ENCODE results near the gene MCM7.

The MCM7 gene

DNA sequence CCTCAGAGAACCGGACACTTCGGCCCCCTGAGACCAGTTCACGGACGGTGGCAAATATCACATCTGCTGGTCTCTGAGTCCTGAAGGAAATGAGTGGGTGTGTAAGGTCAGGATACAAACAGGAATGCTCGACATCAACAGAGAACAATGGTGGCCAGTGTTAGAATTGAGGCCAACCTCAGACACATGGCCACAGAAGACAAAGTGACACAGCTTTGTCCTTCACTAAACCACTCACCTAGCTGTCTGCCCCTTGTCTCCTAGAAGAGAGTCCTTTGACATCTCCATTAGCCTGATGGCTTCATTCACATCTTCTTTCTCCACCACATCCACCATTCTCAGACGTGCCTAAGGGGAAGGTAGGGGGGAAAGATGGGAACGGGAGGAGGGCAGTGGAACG, 8.1 kb downstream of the MCM7 start:
- DNase-seq = no peak

DNA sequence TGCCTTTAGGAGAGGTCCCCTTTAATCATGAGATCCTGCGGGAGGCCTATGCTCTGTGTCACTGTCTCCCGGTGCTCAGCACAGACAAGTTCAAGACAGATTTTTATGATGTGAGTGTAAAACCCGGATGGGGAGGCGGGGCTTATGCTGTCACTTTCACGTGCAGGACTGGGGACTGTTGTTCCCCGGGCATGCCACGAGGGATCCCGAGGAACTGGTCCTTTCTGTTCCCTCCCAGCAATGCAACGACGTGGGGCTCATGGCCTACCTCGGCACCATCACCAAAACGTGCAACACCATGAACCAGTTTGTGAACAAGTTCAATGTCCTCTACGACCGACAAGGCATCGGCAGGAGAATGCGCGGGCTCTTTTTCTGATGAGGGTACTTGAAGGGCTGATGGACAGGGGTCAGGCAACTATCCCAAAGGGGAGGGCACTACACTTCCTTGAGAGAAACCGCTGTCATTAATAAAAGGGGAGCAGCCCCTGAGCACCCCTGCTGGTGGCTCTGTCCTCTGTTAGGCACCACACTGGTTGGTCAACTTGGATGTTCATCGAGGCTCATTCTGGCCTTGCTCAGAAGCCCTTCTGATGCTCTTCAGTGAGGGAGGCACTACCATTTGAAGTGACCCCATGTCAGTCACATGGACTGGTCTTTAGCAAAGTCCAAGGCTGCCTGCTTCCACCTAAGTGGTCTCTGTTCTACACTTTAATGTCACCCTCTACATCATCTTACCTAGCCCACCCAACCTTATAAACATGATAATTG, 9.6 kb downstream of the MCM7 start:
- DNase-seq = no peak

DNA sequence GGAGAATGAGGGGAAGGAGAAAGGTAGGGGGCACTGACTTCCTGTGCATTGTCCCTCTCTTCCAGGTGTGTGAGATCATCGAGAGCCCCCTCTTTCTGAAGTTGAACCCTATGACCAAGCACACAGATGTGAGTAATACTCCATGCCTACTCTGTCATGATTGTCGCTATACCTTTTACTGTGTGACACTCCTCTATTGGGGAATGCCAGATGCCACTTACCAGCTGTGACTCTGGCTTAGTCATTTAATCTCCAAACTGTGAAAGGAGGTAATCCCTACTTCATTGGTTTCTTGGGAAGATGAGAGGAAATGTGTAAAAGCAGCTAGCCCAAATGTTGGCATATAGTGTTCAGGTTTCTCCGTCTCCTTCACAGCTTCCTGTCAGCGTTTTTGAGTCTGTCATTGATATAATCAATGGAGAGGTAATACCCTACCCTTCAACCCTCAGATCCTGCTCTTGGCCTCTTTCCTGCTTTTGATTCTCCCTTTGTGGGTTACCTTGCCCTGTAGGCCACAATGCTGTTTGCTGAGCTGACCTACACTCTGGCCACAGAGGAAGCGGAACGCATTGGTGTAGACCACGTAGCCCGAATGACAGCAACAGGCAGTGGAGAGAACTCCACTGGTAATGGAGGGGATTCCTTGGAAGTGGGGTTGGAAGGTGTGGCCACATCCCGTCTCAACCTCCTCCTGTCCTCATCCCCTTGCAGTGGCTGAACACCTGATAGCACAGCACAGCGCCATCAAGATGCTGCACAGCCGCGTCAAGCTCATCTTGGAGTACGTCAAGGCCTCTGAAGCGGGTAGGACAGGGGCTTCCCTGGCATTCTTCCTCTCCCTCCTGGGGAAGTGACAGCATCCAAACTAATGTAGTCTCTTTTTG, 10.4 kb downstream of the MCM7 start:
- no peak for DNase-seq

DNA sequence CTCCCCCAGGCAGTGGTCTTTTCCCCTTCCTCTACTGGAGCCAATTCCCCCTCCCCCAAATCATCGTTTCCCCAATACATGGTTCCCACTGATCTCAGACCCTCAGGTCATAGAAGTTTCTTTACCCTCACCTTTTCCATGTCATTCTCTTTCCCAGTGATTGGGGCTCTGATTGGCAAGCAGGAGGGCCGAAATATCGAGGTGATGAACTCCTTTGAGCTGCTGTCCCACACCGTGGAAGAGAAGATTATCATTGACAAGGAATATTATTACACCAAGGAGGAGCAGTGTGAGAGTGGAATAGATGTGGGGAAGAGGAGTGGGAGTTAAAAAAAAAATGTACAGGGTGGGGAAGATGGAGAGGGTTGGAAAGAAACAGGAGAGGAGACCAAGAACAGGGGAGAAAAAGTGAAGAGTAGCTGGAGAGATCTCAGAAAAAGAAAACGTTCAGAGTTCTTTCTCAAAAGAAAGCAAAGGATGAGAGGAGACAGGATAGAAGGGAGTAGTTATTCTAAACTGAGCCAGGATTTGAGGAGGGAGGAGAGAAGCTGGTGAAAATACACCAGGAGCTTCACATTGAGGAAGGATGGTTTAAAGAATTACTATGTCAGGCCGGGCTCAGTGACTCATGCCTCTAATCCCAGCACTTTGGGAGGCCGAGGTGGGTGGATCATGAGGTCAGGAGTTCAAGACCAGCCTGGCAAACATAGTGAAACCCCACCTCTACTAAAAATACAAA, 11.6 kb downstream of the MCM7 start:
- DNase-seq = no peak

DNA sequence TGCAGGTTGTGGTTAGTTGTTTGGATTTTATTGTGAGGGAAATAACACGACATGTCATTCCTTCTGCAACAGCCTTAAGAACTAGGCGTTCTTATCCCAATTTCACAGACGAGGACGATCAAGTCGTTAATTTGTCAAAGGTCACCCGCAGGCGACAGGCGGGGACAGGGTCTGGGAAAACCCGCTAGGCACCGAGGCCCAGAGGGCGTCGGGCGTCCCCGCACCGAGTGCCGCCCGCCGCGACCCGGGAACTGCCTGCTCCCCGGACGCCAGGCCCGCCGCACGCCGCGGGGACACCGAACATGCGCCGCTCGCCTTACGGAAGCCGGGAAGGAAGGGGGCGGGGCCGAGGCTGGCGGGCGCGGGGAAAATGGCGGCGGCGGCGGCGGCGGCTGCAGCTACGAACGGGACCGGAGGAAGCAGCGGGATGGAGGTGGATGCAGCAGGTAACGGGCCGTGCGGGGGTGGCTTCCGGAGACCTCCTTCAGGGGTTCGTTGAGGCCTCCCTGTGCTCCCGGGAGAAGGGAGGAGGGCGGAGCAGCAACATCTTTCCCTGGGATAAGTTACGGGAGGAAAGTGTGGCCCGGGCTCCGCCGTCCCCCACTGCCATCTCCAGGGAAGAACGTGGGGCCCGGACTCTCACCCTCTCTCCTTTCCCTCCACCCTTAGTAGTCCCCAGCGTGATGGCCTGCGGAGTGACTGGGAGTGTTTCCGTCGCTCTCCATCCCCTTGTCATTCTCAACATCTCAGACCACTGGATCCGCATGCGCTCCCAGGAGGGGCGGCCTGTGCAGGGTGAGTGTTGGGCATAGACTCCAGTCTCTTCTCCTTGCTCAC, 12.4 kb downstream of the MCM7 start, which contains the start of gene COPS6:
COPS6 (plus strand) TSS at position 349 of the 837 bp plus-strand sequence; CDS start at position 371, 22 bp downstream.
- DNase-seq = peak; percentile 75 to 83 (median 80)

DNA sequence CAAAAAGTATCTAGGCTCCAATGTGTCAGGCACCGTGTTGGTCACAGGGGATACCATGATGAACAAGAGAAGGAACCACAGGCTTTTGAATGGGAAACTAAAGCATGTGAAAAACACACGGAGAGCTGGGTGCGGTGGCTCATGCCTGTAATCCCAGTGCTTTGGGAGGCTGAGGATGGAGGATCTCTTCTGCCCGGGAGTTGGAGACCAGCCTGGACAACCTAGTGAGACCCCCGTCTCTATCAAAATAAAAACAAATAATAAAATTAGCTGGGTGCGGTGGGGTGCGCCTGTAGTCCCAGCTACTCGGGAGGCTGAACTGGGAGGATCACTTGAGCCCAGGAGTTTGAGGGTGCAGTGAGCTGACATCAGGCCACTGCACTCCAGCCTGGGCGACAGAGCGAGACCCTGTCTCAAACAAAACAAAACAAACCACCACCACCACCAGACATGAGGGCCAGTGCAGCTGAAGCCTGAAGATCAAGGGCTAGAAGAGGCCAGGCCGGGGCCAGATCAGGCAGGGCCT, 13.0 kb downstream of the MCM7 start:
- DNase-seq = no peak

DNA sequence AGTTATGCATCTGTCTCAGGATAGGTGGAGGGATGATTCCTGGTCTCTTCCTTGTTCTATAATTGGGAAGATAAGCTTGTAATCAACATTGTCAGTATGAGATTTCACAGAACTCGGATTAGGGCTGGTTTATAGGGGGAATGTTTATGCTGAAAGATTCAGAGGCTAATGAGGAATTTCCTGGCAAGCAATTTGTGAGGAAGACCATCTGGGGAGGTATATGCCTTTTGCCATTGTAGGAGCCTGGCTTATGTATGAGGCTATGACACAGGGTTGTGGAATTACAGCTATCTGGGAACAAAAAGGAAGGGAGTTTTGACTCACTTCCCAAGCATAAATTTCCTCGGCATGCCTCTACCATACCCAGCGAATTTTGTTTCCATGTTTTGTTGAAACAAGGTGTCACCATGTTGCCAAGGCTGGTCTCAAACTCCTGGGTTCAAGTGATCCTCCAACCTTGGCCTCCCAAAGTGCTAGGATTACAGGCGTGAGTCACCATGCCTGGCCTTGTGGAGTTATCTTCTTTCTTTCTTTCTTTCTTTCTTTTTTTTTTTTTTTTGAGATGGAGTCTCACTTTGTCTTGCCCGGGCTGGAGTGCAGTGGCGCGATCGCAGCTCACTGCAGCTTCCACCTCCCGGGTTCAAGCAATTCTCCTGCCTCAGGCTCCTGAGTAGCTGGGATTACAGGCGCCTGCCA, 14.0 kb downstream of the MCM7 start:
- no peak for DNase-seq

DNA sequence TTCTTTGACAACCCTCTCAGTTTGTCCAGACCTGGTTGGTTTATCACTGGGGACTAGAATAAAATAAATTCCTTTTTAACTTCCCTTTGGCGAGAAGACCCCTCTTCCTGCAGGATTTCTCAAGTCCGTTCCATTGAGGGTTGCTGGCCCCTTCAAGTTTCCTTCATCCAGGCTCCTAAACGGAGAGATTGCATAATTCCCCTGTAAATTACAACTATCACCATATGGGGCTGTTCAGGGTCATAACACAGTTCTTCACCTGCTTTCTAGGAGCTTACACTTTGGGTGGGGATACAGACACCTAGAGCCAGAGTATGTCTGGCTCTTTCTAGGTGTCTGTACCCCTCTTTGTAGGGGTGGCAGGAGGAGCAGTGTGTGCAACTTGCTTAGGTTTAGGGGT, 15.7 kb downstream of the MCM7 start:
- DNase-seq = no peak

DNA sequence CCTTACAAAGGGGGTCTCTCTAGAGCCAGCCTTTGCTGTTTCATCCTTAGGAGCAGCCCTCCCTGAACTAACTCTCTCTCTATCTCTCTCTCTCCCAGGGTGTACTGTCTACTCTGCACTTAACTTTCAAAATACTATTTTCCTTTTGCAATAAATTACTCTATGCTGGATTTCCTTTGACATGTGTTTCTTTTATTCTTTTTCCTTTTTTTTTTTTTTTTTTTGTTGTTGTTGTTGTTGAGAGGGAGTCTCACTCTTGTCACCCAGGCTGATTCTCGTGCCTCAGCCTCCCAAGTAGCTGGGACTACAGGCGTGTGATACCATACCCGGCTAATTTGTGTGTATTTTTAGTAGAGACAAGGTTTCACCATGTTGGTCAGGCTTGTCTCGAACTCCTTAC, 18.2 kb downstream of the MCM7 start:
- DNase-seq = no peak

DNA sequence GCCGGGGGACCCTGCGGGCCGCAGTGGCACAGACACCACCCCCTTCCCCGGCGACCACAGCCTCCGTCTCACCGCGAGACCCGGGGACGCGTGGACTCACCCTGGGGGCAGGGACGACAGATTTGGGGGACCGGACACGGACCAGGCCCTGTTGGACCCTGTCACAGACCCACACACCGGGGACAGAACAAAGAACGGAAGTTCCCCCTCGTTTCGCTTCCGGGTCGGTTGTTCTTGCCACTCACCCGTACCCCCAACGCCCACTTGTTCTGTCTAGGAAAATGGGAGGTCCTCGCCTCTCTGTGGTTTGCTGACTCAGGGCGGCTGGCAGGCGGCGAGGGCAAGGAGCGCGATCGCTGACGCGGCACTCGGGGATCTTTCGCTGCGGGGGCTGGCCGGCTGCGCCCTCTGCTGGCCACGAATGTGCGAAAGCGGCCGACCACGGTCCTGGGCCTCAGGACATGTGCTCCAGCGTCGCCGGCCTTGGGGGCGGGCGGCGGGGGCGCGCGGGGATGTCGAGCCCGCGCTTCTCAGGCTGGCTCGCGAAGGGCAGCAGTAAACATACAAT, 19.6 kb downstream of the MCM7 start, which contains the start of gene ZNF3:
ZNF3 (minus strand) TSS at position 189 of the 568 bp plus-strand sequence. CDS start 4,366 bp downstream, outside the sequence.
- DNase-seq = peak; percentile 94 to 99 (median 97)

DNA sequence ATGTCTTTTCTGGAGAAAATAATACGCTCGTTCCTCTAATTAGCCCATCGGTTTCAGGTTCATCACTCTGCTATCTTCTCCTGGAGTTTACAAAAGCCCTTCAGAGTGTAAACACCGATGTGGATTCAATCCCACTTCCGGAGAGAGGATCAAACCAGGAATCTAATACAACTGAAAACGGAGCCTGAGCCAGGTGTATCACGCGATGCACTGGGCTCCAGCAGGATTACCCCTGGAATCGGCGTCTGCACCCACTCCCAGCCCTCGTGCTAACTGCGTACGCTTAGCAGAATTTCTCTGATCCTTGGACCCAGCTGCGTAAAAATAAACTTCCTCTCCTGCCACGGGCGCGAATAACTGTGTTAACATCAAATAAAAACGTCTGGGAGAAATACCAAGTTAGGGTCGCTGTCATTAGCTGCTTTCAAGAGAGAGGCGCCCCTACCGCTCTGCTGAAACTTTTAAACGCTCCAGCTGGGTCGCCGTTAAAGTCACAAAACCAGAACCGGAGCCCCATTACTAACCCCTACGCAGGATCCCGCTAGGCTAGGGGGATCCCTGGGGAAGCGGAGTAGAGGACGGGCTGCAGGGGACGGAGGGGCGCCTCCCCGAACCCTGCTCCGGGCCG, 20.2 kb downstream of the MCM7 start:
- peak in 1 of 5 donors; percentile 17 for DNase-seq

DNA sequence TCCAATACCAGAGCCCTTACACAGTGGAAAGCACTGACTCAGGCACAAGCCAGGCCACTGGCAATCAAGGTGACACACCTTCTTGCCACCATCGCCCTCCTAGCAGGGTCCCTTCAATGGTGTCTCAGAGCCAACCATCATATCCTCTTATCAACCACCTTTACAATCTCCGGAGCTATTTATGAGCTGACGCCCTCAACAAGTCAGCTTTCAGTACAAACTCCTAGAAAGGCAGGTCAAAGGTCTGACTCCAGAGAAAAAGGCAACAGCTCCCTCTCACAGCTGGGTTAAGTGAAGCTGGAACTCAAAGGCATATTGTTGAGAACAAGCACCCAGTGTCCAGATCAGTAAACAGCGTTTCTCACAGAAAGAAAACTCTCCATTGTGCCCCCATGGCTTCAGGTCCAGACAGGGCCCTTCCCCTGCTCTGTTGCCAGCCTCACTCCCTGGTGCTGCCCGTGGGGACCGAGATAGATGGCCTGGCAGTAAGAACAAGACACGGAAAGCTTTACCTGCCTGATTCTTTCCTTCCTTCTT, 22.1 kb downstream of the MCM7 start:
- DNase-seq = no peak

DNA sequence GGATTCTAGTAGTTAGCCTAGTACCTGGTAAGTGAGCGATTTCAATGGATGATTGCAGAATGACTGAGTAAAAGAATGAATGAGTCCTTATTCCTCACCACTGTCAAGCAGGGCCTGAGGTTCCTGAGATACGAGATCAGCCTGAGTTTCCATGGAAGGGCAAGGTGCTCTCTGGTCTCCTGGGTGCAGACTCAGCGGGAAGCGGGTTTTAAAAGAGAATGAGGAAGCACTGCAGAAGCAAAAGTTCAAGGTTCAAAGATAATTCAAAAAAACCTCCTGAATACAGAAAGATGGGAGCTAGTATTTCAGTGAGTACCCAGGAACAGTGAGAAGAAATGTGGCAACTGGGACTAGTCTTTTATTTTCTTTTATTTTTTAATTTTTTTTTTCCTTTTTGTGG, 24.0 kb downstream of the MCM7 start:
- DNase-seq = no peak

DNA sequence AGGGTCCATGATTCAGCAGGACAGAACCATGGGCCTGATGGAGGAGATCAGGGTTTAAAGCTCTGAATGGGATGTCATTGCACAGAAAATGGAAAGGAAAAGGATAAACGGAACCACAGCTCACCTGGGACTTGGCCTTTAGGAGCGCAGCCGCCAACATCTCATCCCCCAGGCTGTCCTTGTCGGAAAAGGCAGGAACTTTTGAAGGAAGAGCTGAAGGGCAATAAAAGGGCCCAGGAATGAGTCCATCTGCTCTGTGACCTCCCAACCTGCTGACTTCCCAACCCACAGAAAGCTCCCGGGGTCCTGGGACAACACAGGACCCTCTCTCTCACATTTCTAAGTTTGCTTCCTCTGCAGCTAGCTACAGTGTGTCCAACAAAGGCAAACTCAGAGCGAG, 25.8 kb downstream of the MCM7 start:
- DNase-seq = no peak

DNA sequence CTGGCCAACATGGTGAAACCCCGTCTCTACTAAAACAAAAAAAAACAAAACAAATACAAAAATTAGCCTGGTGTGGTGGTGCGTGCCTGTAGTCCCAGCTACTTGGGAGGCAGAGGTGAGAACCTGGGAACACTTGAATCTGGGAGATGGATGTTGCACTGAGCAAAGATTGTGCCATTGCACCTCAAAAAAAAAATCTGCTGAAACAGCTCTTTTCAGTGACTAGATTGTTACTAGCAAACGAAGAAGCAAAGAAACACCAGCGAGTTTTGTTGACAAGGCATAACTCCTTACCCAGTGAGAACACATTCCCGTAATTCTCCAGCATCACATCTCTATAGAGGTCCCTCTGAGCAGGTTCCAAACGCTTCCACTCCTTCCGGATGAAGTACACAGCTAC, 26.4 kb downstream of the MCM7 start:
- DNase-seq = no peak

DNA sequence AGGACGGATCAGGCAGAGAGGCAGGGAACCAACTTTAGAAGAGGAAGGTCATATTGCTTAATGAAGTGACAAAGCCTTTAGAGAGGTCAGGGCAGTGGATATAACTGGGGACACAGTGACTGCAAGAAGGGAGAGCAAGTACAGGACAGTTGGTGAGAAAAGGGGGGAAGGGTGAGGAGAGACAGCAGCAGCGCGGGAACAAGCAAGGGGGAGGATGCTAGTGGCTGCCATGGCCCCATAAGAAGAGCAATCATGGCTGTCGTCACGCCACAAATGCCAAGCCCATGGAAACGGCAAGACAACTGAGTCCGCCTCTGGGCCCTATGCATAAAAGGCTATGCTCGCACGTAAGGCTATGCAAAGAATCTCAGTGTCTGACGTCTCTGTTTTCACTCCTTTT, 28.7 kb downstream of the MCM7 start:
- no peak for DNase-seq

DNA sequence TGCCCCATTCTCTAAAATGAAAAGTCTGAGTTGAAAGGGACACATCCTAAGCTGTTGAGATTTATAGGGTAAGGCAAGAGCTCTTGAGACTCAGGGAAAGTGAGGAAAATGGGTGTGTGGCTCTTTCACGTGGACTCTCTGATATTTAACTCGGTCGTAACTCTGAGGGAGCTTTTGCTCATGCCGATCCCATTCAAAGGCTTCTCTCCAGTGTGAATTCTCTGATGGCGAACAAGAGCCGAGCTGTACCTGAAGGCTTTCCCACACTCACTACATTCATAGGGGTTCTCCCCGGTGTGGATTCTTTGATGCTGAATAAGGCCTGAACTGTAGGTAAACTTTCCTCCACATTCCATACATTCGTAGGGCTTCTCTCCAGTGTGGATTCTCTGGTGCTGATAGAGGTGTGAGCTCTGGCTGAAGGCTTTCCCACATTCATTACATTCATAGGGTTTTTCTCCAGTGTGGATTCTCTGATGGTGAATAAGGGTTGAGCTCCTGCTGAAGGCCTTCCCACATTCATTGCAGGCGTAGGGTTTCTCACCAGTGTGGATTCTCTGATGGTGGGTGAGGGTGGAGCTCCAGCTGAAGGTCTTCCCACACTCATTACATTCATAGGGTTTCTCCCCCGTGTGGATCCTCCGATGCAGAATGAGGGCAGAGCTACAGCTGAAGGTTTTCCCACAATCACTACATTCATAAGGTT, 30.0 kb downstream of the MCM7 start:
- DNase-seq = no peak

DNA sequence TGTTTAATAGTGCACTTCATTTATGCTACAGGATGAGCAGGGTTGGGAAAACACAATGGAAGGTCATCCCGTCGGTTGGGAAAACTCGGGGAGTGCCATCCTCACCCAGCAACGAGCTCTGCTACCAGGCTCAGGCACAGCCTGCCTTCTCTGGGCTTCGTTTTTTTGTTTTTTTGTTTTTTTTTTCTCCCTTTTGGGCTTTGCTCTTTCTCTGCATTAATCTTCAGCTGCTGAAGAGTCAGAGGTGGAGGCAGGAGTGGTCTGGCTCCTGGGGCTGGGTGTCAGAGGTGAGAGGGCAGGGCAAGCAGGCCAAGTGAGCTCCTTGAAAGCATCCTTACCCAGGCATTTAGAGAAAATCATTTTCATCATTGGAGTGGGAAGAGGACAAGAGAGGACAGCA, 31.2 kb downstream of the MCM7 start:
- DNase-seq = no peak

DNA sequence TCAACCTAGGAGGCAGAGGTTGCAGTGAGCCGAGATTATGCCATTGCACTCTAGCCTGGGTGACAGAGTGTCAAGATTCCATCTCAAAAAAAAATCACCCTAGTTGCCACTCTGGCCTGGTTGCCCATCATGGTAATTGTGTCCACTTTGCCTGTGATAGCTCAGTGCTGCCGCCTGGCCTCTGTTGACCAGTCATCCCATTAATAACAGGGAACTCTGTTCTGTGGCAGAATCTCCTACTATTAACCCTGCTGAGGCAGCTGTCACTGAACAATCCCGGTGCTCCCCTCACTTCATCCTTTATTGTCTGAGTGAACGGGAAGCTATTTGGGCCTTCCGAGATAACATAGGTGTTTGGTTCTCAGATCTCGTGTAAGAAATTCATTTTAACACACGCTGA, 34.2 kb downstream of the MCM7 start:
- DNase-seq = no peak

Measured in T-helper 1 cell (primary cell).